GM18909 (cell line): ENCODE measurements around the gene BCL11B.
"Not testable (repeated sequence)": the region's sequence is repeated elsewhere in the genome, so short reads cannot be mapped to it uniquely, and the experiment has no call there.

Source experiments
- ATAC-seq: cut with Tn5 transposase; IDR thresholded peaks from one replicate; pipeline ENCODE4 v1.9.1; 2021; ENCODE audit warnings: mild to moderate bottlenecking; ENCODE audit not compliant: unreplicated experiment, poor library complexity

The BCL11B gene

DNA sequence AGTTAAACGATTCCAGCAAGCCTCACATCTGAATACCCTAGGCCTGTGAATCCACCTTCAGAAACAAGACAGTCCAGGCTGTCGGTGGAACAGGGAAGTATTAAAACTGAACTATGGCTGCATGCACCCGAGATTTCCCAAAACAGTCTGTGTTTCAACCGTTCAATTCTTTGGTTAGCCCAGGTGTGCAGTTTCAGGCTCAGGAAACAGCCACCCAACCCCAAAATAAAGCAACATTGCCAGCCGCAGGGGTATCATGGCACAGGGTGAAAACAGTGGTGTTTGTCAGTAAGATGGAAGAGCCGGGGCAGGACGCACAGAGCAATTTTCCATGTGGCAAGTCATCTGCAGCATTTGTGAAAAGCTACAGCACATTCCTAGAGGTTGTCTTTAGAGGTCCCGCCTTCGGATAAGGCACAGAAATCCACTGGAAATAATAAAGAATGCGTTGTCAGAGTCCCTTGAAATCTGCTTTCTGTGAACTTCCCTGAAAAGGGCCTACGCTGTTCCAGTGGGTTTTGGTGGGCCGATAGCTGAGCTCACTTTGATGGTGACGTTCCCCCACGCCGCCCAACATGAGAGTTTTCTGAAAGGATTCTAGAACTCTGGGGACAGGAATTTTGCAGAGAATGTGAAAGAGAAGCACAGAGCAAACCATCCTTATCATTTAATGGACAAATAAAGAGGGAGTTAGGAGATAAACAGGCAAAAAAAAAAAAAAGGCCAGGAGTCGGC, 84.9 kb downstream of the BCL11B start:
- ATAC-seq, result no peak

DNA sequence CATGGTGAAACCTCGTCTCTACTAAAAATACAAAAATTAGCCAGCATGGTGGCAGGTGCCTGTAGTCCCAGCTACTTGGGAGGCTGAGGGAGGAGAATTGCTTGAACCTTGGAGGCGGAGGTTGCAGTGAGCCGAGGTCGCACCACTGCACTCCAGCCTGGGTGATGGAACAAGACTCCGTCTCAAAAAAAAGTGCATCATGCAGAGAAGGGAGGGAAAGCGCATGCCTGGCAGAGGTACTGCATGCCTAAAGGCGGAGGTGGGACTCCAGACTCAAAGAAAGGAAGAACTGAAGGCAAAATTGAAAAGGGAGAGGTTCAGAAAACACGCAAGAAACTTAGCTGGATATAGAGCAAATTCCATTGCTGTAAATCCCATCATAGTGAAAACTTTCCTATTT, 85.7 kb downstream of the BCL11B start:
- not testable (repeated sequence) for ATAC-seq

DNA sequence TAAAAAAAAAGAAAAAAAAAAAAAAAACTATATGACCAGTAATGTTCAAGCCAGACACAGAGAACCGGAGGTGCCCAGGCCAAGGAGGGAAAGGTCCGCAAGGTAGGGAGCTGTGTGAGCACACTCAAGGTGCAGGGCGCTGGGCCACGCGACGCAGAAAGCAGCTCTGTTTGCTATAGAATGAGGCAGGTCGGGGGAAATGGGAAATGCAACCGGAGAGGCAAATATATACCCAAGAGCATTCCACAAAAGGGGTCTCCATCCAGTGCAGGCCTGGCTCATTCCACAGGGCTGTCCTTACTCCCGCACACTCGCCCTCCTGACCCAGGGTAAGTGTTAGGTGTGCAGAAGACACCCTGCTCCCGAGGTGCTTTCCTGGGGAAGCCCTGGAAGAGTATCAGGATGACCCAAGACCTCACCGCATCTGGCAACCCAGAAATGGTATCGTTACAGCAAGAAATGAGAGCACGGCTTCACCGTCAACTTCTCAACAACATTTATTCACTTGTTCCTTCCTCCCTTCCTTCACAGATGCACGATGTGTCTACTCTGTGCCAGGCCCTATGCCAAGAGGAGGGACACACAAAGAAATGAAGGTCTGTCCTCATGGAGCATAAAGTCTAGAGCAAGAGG, 86.4 kb downstream of the BCL11B start:
- ATAC-seq, result no peak

DNA sequence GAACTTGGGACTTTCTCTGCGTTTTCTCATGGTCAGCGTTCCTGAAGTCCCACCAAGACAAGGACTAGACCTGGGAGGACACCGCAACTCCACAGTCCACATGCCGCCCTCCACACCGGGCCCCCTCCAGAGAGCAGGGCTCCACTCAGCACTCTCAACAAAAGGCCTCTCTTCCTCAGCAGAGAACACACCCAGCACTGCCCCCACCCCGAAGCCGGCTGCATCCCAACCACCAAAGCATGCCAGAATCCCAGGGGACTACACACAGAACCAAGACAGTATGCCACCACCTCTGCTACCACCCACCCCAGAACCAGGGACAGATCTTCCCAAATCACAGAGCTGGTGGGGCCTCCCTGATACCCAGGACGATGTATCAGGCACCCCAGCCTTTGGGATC, 88.3 kb downstream of the BCL11B start:
- no peak for ATAC-seq

DNA sequence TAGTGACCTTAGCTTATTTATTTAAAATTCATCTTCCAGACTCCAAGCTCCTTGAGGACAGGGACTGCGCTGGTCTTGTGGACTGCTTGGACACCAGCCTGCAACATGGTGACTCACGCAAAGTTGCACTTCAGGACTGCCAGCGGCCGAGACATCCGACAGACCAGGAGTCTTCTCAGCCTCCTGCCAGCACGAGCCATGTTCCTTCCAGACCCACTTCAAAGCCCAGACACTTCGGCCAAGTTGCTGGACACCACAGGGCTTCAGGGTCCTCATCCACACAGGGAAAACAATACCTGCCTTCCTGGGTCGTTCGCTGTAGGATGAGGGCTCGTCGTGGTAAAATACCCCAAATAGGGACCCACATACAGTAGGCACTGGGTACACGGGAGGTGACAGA, 88.7 kb downstream of the BCL11B start:
- ATAC-seq, result no peak

DNA sequence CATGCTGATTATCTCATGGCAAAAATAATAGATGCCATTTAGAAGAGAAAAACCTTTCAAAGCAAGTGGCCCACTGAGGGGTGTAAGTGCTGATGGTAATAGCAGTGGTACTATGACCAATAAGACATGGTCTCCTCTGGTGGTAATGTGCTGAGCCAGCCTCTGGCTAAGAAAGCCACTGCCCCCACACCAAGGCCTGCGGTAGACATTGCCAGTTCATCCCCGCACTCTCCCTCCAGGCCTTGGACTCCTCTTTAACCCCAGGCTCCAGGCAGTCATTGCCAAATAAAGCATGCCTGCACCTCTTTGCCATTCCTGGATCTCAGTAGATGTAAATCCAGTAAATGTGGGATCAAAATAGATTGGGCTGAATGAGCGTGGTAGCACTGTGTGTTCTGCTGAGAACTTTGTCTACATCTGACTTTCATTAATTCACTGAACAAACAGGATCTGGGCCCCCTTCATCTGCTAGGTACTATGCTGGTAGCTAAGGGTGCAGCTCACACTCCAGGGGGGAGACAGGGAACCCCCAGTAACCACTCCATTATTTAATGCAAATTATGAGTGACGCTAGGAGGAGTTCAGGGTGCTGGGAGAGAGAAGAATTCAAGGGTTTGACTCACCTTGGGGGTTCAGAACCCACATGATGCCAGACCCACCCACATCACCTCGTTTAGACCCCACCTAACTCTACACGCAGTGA, 89.3 kb downstream of the BCL11B start:
- ATAC-seq, result no peak

DNA sequence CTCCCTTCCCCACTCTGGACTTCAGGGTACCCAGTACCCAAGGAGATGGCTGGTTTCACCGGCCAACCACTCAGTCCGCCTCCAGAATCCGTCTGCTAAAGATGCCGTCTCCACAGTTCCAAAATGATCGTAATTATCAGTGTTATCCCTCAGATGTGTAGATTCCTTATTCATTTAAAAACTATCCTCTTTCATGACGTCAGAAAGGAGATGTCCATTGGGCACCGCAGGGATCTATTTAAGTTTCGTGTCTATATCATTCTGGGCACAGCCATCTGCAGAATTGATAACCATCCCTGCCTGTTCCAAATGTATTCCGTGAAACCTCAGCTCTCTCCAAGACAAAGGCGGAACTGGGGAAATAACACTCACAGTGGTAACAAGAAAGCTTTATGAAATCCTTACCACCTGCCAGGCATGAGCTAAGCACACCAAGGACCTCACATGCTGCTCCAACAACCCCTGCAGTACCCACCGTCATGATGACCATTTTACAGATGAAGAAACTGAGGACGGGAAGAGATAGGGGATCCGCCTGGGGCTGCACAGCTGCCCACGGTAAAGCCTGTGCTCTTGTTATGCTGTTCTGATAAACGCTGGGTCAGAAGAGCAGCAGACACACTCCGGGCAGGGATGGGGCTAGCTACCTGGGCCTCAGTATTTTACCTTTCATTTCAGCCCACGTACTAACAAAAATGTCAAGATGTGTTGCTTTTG, 90.0 kb downstream of the BCL11B start:
- ATAC-seq, result no peak

DNA sequence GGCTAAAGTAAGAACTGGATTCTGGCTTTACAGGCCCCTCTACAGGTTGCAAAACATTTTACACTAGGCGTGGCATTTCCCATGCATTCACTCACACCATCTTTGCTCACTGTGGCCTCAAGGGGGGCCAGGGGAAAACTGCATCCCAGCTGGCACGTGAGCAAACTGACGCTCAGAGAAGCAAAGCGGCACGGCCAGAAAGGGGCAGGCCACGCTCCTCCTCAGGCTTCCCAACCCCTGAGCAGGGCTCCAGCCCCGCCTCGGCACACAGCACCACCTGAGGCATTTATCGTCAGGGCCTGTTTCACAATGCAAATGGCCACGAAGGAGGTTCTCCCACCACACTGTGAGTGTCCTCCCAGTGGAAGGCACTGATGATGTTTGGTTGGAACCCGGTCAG, 90.8 kb downstream of the BCL11B start:
- ATAC-seq, result no peak

DNA sequence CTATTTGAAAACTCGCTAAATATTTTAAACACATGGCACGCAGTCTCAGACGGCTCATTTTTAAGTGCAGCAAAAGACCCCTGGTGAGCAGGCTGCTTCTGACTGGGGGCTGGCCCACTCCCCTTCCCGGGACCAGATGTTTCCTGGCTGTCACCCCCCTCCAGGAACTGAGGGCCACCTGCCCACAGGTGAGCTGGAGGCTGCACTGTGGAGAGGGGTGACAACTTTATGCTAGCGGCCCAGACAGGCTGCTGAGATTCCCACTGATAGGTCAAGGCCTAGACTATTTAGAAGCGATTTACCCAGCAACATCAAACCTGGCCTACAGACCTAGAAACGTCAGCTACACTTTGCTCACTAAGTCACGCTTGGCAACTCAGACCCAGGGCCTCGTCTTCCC, 92.1 kb downstream of the BCL11B start:
- no peak for ATAC-seq

DNA sequence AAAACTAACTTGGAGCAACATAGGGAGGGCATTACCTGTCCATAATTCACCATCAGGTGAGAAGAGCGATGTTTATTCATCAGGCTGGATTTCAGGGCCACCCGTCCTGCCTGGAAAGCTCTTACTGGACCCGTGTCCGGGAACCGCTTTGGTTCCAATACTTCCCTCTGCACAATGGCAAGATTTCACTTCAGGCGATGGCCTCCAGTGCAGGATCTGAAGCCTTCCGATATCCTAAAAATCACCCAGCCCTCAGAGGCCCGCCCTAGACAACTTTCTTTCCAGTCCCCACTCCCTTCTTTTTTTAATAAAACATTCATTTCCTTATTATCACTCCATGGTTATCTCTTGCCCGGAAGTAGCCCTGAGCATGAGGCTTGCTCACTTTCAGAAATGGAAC, 92.5 kb downstream of the BCL11B start:
- ATAC-seq, result no peak

DNA sequence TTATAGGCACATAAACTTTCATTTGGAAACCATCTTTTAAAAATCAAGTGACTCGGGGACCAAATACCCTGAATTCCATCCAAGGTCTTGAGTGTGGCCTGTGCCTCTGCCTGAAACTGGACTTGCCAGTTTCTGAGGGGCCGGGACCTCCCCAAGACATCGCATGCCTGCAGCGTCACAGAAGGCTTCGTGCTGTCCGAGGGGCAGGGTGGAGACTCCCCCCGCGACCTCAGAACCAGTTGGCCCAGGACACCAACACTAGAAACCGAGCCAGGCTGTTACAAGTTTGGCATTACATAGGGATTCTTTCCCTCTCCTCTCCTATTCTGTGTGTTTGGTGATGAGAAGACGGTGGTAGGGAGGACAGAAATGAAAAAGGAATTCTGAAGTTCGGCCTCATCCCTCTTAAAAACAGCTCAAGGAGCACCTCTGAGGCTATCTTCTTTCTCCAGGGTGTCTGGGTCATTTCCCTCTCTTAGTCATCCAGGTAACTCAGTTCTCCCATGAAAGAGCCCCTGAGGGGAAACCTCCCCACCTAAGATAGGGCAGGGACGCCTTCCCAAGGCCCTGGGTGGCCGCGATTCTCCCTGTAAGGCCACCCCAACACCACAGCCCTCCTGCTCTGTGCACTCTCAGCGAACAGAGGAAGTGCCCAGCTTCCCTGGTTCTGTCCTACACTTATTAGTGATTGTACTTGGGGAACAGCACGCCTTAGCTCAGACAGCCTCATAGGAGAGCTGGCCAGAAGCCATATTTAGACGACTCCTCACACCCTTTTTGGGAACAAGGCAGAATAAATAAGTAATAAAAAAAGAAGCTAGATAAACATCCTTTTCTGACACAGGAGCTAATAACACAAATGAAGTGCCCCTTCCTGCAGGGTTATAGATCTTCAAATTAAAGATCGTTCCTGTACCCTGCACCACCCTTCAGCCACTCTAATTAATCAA, 93.8 kb downstream of the BCL11B start:
- ATAC-seq, result no peak

DNA sequence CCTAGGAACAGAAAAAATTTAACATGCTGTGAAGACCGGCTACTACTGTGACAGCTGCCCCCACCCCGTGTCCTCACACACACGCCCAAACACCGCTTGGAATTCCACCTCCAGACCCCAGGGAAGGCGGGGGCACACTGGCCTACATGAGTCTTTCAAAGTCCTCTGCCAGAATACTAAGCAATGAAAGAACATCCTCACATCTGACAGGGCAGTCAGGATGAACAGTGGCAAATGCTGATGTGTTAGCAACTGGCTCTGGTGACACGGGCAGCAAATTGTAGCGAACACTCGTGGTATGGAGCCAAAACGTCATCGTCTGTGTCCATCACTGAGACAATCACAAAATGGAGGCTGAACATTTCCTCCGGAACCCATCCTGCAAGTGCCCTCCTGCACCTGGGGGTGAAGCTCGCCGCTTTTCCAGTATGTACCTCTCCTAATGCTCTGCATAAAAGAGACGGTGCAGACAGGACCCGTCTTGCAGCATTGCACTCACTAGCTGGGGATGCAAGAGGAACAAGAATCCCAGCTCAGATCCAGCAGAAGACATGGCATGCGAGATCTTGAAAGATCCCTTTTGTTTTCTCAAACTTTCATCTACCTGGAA, 94.8 kb downstream of the BCL11B start:
- no peak for ATAC-seq

DNA sequence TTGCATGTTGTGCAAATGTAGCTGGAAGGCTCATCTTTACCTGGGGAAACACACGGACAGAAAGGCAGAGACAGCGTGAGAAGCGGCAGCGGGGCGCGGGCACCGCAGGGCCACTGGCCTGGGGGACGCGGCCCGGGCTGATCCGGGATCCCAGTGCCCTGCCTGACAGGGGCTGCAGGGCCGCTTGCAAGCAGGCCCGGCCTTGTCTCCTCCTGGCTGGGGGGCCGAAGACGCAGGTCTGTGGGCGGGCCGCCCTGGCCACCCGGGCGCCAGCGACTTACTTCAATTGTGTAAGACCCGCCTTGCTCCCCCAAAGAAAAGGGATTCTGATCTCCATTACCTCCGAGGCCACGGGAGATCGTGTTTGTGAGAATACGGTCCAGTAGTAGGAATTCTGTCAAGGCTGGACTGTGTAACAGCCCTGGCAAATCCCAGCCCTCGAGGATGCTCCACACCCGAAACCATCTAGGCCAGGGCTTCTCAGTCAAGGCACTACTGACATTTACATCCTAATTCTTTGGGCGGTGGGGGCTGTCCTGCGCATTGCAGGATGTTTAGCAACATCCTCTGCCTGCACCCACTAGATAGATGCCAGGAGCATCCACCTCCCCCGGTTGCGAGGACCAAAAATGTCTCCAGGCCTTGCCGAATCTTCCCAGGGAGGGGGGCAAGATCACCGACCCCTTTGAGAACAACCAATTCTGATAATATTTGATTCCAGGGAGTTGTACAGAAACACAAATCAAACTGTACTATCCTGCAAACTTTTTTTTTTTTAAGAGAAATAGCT, 95.6 kb downstream of the BCL11B start:
- ATAC-seq, result no peak

DNA sequence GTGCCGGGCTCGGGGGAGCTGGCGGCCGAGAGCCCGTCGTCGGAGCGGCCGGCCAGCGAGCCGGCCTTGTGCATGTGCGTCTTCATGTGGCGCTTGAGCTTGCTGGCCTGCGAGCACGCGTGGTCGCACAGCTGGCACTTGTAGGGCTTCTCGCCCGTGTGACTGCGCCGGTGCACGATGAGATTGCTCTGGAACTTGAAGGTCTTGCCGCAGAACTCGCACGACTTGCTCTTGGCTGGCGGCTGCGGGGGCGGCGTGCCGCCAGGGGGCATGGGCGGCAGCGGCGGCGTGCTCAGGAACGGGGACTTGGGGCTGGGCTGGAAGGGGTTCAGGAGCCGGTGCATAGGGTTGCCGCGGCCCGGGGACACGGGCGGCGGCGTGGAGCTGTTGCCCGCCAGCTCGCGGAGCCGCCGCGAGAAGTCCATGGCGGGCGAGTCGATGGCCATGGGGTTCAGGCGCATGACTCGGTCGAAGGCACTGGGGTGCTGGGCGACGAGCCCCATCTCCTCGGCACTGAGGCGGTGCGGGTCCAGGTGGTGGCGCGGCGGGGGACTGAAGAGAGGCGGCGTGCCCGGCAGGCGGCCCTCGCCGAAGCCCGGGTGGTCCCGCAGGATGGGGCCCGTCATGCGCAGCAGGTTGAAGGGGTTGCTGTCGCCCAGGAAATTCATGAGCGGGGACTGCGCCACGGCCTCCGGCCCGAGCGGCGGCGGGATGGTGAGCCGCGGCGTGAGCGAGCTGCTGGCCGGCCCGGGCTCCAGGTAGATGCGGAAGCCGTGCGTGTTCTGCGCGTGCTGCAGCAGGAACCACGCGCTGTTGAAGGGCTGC, 96.5 kb downstream of the BCL11B start:
- ATAC-seq, result no peak

DNA sequence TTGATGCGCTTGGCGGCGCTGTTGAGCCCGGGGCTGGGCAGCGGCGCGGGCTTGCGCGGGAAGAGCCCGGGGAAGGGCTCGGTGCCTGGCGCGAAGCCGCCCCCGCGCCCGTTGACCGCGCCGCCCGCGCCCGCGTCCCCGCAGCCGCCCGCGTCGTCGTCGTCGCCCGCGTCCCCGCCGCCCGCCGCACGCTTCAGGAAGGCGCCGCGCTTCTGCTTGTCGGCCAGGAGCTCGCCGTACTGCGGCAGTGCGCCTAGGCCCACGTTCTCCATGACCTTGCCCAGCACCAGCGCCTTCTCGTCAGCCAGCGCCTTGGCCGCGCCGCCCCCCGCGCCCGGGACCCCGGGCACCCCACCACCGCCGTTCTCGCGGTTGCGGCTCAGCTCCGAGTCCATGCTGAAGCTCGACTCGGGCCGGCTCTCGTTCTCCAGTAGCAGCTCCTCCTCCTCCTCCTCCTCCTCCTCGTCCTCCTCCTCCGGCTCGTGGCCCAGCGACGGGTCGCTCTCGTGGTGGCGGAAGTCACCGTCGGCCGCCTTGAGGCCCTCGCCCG, 97.2 kb downstream of the BCL11B start:
- ATAC-seq, result no peak

DNA sequence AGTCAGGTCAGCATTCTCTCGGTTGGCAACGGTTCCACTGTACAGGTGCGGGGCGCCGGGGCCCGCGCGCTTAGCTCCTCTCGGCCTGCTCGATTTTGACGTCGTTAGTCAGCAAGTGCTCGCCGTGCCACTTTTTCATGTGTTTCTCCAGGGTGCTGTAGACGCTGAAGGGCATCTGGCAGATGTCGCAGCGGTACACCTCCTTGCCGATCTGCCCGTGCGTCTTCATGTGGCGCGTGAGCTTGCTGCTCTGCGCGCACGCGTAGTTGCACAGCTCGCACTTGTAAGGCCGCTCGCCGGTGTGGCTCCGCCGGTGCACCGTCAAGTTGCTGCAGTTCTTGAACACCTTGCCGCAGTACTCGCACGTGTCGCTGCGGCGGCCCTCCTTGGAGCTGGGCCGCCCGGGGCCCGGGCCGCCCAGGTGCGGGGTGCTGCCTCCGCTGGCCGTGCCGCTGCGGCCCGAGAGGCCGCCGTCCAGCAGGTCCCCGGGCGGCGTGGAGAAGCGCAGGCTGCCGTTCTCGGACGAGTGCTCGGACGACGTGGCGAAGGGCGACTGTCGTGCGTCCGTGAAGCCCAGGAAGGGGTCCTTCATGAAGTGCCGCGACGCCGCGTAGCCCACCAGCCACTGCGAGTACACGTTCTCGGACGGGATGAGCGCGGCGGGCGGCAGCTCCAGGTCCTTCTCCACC, 97.8 kb downstream of the BCL11B start:
- no peak for ATAC-seq

DNA sequence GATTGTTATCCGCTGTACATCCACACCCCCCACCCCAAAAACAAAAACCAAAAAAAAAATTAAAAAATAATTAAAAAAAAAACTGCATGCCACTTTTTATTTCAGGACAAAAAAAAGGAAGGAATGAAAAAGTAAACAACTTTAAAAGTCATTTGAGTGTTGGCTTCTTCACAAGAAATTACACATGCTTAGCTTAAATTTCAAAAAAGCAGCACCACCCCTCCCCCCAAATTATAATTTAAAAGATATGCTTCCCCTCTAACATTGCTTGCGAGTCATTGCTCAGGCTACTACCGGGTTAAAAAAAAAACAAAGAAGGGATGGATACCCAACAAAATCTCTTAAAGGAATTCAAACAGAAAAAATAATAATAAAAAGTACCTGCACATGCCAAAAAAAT, 98.5 kb downstream of the BCL11B start:
- ATAC-seq, result no peak
